WTC11 (cell line): ENCODE measurements around the gene HES6. TPM values are rescaled to one million over a fixed set of nuclear protein-coding genes. Genes with fewer than 3 reads are reported as not detected.
"Not testable (repeated sequence)": the region's sequence is repeated elsewhere in the genome, so short reads cannot be mapped to it uniquely, and the experiment has no call there.

ENCODE experiments used
- ATAC-seq: fragments of 200-7000 bp; cut with Tn5 transposase; 2 replicates; pipeline ENCODE4 v1.10.0; 2021; ENCODE audit warnings: mild to moderate bottlenecking, moderate library complexity
- CTCF ChIA-PET: fragments of 300-600 bp; sonication (Branson Sonifier 250); formaldehyde crosslinking; loops from one replicate; lab custom pipeline; 2021; ENCODE audit warnings: antibody characterized with exemption; lab: Charles Lee
- POLR2A ChIA-PET: fragments of 350-600 bp; sonication (Branson Sonifier 250); formaldehyde crosslinking; loops from one replicate; lab custom pipeline; 2021; ENCODE audit warnings: antibody characterized with exemption; lab: Charles Lee
- DNase-seq: peaks from one replicate; pipeline ENCODE4 v3.0.0; 2021; ENCODE audit warnings: low spot score
- H3K27ac Mint-ChIP-seq: 2 replicates; pipeline ENCODE4 v1.8.0; 2021; ENCODE audit warnings: mixed read lengths
- H3K27me3 Mint-ChIP-seq: 2 replicates; pipeline ENCODE4 v1.8.0; 2021; ENCODE audit warnings: low read depth, mild to moderate bottlenecking, moderate library complexity, mixed read lengths
- H3K36me3 Mint-ChIP-seq: 2 replicates; pipeline ENCODE4 v1.8.0; 2021; ENCODE audit warnings: mixed read lengths
- H3K4me1 Mint-ChIP-seq: 2 replicates; pipeline ENCODE4 v1.8.0; 2022; ENCODE audit warnings: mixed read lengths
- H3K4me3 Mint-ChIP-seq: 2 replicates; pipeline ENCODE4 v1.8.0; 2021; ENCODE audit warnings: mild to moderate bottlenecking, moderate library complexity, mixed read lengths
- H3K9me3 Mint-ChIP-seq: 2 replicates; pipeline ENCODE4 v1.8.0; 2021; ENCODE audit warnings: mixed read lengths
- AR ChIP-seq: fragments of 250-450 bp; sonication (Bioruptor Pico); IDR thresholded peaks from 2 replicates; pipeline ENCODE4 v1.9.0; 2021; ENCODE audit warnings: mild to moderate bottlenecking
- ATF2 ChIP-seq: sonication (generic); formaldehyde crosslinking; IDR thresholded peaks from 2 replicates; pipeline ENCODE4 v1.8.1; 2022; ENCODE audit warnings: low read depth, missing genetic modification reagents, borderline replicate concordance
- ESRRA ChIP-seq: sonication (generic); formaldehyde crosslinking; IDR thresholded peaks from 2 replicates; pipeline ENCODE4 v1.8.1; 2022; ENCODE audit warnings: mild to moderate bottlenecking, missing genetic modification reagents, borderline replicate concordance
- KAT7 ChIP-seq: sonication (generic); formaldehyde crosslinking; IDR thresholded peaks from 2 replicates; pipeline ENCODE4 v1.8.1; 2023; ENCODE audit warnings: missing genetic modification reagents, mild to moderate bottlenecking, borderline replicate concordance
- NR1H2 ChIP-seq: sonication (generic); formaldehyde crosslinking; IDR thresholded peaks from 2 replicates; pipeline ENCODE4 v1.9.0; 2021; ENCODE audit warnings: mild to moderate bottlenecking, moderate library complexity, missing genetic modification reagents
- SMAD4 ChIP-seq: sonication (generic); formaldehyde crosslinking; IDR thresholded peaks from 2 replicates; pipeline ENCODE4 v1.8.0; 2022; ENCODE audit warnings: mild to moderate bottlenecking, missing genetic modification reagents
- SP1 ChIP-seq: sonication (generic); formaldehyde crosslinking; conservative IDR thresholded peaks from 2 replicates; pipeline ENCODE4 v1.8.1; 2022; ENCODE audit warnings: missing genetic modification reagents
- ZNF317 ChIP-seq: sonication (generic); formaldehyde crosslinking; IDR thresholded peaks from 2 replicates; pipeline ENCODE4 v1.8.1; 2023; ENCODE audit warnings: low read depth, mild to moderate bottlenecking, moderate library complexity, missing genetic modification reagents, borderline replicate concordance
- ZNF425 ChIP-seq: fragments of 250-450 bp; sonication (Bioruptor Pico); conservative IDR thresholded peaks from 2 replicates; pipeline ENCODE4 v1.9.0; 2021; ENCODE audit warnings: mild to moderate bottlenecking
- total RNA-seq: library from RNA; stranded (reverse); gene quantifications from 3 replicates; pipeline ENCODE4 v1.2.3, GENCODE V29; 2021
- TF ChIP-seq, protein P1 (sequence below): sonication (generic); formaldehyde crosslinking; IDR thresholded peaks from 2 replicates; pipeline ENCODE4 v1.8.1; 2023; ENCODE audit warnings: mild to moderate bottlenecking, moderate library complexity, missing genetic modification reagents
- TF ChIP-seq, protein P2 (sequence below): fragments of 250-450 bp; sonication (Bioruptor Pico); IDR thresholded peaks from 2 replicates; pipeline ENCODE4 v2.1.2; 2022; ENCODE audit warnings: mild to moderate bottlenecking, moderate library complexity
- TF ChIP-seq, protein P3 (sequence below): sonication (generic); formaldehyde crosslinking; IDR thresholded peaks from 2 replicates; pipeline ENCODE4 v1.8.0; 2022; ENCODE audit warnings: mild to moderate bottlenecking, missing genetic modification reagents

The HES6 gene
- total RNA-seq, 1 experiment from 2014 or later: 52.1 TPM

DNA sequence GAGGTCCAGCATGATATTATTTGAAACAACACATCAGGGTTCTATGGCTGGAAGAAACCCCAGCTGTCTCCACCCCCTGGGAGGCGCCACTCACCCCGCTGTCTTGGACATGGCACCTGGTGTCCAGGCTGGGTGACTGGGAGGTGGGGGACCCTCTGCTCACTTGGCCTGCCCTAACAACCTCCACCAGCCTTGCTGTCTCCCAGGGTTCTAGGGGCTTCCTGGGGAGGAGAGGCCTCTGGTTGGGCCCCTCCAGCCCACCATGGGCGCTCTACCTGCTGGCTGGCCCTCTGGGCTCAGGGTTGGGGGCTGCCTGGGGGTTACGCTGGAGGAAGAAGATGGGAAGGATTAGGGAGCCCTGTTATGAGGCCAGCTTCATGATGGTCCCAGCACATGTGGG lies 32.3 kb upstream of the HES6 start:
- H3K9me3 Mint-ChIP-seq: no peaks in the 10 kb centered on the region
- no peaks in the 10 kb centered on the region for H3K4me1 Mint-ChIP-seq
- no peak overlapping the region for H3K4me3 Mint-ChIP-seq
- ChIA-PET CTCF (interaction anchor here (1.1 to 7.0 kb wide), 2 partner anchors 8 to 12 kb away, joined by 3 to 79 read pairs; no protein-coding TSS in a partner anchor), POLR2A (no interaction called here)
- no peaks in the 10 kb centered on the region for H3K27me3 Mint-ChIP-seq
- no peak for DNase-seq
- no peak for TF ChIP-seq ESRRA (CRISPR knock-in tag)
- no peak for TF ChIP-seq NR1H2
- TF ChIP-seq SMAD4 (CRISPR knock-in tag): no peak
- TF ChIP-seq AR (CRISPR knock-in tag): no peak
- TF ChIP-seq, protein P1, sequence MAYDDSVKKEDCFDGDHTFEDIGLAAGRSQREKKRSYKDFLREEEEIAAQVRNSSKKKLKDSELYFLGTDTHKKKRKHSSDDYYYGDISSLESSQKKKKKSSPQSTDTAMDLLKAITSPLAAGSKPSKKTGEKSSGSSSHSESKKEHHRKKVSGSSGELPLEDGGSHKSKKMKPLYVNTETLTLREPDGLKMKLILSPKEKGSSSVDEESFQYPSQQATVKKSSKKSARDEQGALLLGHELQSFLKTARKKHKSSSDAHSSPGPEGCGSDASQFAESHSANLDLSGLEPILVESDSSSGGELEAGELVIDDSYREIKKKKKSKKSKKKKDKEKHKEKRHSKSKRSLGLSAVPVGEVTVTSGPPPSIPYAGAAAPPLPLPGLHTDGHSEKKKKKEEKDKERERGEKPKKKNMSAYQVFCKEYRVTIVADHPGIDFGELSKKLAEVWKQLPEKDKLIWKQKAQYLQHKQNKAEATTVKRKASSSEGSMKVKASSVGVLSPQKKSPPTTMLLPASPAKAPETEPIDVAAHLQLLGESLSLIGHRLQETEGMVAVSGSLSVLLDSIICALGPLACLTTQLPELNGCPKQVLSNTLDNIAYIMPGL: no peak
- no peak for TF ChIP-seq ZNF425 (CRISPR knock-in tag)
- no peak for TF ChIP-seq ZNF317 (CRISPR knock-in tag)
- TF ChIP-seq, protein P2, sequence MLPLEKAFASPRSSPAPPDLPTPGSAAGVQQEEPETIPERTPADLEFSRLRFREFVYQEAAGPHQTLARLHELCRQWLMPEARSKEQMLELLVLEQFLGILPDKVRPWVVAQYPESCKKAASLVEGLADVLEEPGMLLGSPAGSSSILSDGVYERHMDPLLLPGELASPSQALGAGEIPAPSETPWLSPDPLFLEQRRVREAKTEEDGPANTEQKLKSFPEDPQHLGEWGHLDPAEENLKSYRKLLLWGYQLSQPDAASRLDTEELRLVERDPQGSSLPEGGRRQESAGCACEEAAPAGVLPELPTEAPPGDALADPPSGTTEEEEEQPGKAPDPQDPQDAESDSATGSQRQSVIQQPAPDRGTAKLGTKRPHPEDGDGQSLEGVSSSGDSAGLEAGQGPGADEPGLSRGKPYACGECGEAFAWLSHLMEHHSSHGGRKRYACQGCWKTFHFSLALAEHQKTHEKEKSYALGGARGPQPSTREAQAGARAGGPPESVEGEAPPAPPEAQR (CRISPR knock-in tag): no peak
- TF ChIP-seq ATF2 (CRISPR knock-in tag): no peak
- TF ChIP-seq SP1 (CRISPR knock-in tag): no peak
- TF ChIP-seq KAT7 (CRISPR knock-in tag): no peak
- TF ChIP-seq, protein P3, sequence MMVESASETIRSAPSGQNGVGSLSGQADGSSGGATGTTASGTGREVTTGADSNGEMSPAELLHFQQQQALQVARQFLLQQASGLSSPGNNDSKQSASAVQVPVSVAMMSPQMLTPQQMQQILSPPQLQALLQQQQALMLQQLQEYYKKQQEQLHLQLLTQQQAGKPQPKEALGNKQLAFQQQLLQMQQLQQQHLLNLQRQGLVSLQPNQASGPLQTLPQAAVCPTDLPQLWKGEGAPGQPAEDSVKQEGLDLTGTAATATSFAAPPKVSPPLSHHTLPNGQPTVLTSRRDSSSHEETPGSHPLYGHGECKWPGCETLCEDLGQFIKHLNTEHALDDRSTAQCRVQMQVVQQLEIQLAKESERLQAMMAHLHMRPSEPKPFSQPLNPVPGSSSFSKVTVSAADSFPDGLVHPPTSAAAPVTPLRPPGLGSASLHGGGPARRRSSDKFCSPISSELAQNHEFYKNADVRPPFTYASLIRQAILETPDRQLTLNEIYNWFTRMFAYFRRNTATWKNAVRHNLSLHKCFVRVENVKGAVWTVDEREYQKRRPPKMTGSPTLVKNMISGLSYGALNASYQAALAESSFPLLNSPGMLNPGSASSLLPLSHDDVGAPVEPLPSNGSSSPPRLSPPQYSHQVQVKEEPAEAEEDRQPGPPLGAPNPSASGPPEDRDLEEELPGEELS (CRISPR knock-in tag): no peak
- TF ChIP-seq, all 79 proteins: peak for 0
- ATAC-seq: no peak
- Mint-ChIP-seq H3K27ac (no peak overlapping the region), H3K36me3 (peaks cover 3% of the 10 kb centered on the region)

DNA sequence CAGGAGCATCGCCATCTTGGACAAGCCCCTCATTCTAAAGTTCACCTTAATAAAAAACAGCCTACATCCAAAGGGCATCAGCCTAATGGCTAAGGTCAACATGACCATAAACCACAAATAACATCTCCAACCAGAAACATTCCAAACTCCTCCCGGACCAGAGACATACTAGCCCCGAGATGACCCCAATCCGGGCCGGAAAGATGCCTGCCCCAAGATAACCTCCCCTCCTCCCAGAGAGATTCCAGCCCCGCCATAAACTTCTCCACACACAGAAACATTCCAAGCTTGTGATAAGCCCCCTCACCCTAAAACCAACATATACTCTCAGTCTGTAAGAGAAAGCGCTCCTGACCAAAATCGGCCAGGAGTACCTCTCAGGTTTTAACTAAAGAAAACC lies 31.8 kb upstream of the HES6 start:
- ATAC-seq, H3K4me1 Mint-ChIP-seq: not testable (repeated sequence)
- CTCF ChIA-PET: interaction anchor here (7.0 kb wide), 1 partner anchor 8 kb away, joined by 79 read pairs; no protein-coding TSS in a partner anchor

More for the DNA sequence above, 31.8 kb upstream of the HES6 start:
- POLR2A ChIA-PET, H3K27me3 Mint-ChIP-seq, H3K27ac Mint-ChIP-seq, DNase-seq, H3K9me3 Mint-ChIP-seq, H3K36me3 Mint-ChIP-seq, H3K4me3 Mint-ChIP-seq: not testable (repeated sequence)
